ACHN (cell line): ENCODE results near the gene ZNF20.

Source experiments
- DNase-seq: peaks from one replicate; pipeline ENCODE4 v3.0.0-alpha.2; 2015
- in situ Hi-C: cut with HindIII; loops from 2 replicates; pipeline ENCODE4 v1.10.0; 2017; ENCODE audit warnings: low sequenced_read_pairs, low pct_ligation_motif_present, low pct_unique_long_range_greater_than_20kb

ZNF20 gene

DNA sequence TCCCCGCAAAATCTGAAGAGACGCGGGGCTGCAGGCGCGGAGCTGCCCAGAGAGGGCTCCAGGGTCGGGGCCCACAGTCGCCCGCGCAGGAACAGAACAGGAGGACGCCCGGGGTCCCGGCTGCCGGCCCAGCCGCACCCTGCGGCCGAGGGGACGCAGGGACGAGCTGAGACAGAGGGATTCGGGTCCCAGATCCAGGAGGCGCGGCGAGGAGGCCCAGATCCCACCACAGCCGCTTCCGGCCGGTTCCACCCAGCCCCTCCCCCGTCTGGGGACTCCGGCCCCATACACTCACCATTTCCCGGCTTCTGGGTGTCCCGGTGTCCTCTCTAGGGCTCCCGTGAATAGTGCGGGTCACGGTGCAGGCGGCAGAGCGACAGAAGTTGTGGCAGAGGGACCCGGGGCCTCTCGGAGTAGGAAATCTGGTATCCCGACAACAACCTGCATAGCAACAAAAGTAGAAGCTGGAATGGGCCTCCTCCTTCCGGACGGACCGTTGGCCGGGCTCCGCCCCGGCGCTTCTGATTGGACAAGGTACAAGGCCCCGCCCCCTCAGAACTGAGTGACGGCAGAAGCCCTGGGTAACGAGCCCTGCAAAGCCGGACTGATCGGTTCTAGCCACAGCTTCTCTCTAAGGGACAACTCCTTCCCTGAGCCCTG lies at the start of gene ZNF20:
TSS of gene ZNF20 (minus strand) at position 466 of the 660 bp plus-strand sequence. CDS start at position 298, 168 bp downstream.
- in situ Hi-C loops: no loop called here

GRCh38 chr19:12187625-12188024 lies 47.5 kb upstream of the ZNF20 start:
- in situ Hi-C loops: no loop called here
- no peak for DNase-seq

More for the DNA sequence above, at the start of gene ZNF20:
- DNase-seq: no peak

GRCh38 chr19:12180377-12180776 lies 40.2 kb upstream of the ZNF20 start:
- in situ Hi-C loops: no loop called here
- DNase-seq: no peak

- no peak for DNase-seq
- in situ Hi-C loops: no loop called here
Measured at GRCh38 chr19:12166626-12167025, 26.5 kb upstream of the ZNF20 start.

DNA sequence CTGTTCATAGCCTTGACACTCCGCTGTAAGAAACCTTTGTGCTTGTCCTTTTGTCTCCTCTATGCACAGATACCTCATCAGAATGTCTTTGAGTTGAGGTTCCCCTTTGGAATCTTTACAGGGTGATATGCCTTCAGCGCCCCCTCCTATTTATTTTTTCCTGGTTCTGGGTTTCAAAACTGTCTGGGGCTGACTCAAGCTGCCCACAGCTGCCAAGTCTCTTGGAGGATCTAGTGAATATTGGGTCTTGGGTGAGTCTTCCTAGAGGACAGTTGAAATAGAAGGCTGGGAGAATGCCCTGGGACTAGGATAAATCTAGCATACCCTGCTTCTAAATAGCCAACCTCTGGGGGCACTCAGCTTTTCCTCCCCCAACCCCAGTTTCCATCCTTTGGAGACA lies 23.7 kb upstream of the ZNF20 start:
- DNase-seq: peak; percentile 0
- in situ Hi-C loops: no loop called here

- in situ Hi-C loops: no loop called here
- peak; percentile 91 for DNase-seq
Measured at GRCh38 chr19:12162882-12163806, 23.0 kb upstream of the ZNF20 start, which contains the start of gene ZNF136. ZNF136 (plus strand) TSS chr19:12163096; CDS start chr19:12163204, 108 bp downstream.

GRCh38 chr19:12162513-12162881 lies 22.3 kb upstream of the ZNF20 start:
- in situ Hi-C loops: no loop called here
- DNase-seq: no peak

DNA sequence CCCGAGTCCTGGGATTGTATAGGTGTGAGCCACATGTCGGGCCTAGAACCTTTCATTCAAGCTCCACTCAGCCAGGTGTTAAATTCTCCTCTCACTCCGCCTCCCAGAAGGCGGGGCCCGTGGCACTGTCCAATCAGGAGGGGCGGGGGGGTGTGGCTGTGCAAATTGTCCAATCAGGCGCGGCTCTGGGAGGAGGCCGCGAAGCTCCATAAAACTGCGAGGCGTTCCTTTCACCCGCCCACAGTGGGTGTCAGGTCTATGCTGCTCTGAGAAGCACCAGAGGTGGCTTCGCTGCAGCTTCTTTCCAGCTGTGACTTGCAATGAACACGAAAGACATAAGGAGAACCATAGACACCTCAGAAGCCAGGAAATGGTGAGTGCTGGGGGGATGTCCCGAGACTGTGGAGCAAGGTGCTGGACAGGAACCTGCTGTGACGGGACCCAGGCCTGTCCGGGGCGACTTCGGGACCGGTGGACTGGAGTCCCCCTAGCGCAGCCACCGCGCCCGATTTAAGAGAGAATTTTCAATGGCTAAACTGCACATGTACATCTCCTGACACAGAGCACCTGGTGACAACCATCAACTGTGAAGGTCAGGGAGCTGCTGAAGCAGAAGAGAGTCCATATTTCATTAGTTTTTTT lies 19.7 kb upstream of the ZNF20 start:
- in situ Hi-C loops: no loop called here
- DNase-seq: no peak

DNA sequence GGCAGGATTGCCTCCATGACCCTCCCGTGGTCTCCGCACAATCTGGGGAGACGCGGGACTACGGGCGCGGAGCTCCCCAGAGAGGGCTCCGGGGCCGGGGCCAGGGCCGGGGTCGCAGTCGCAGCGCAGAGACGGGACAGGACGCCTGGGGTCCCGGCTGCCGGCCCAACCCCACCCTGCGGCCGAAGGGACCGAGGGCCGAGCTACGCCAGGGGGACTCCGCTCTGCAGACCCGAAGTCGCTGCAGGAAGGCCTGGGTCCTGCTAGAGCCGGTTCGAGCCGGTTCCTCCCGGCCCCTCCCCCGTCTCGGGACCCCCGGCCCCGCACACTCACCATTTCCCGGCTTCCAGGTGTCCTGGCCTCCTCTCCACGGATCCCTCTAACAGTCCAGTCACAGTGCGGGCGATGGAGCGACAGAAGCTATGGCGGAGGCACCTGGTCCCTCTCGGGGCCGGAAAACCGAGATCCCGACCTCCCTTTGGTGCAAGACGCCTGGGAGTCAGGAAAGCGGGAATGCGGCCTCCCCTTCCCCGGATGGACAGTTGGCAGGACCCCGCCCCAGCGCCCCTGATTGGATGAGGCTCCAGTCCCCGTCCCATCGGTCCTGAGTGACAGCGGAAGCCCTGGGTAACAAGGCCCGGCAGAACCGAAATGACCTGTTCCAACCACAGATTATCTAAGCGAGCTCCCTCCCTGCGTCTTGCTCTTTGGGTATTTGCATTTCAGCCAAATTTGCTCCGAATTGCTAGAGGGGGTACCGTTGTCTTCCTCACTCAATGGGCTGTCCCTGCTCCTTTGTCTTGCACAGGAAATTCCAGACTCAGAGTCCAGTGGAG lies 16.3 kb upstream of the ZNF20 start, which contains the start of gene ZNF625:
TSS of gene ZNF625 (minus strand) at position 512 of the 836 bp plus-strand sequence. CDS start at position 336, 176 bp downstream.
- in situ Hi-C loops: no loop called here
- DNase-seq: no peak

- no peak for DNase-seq
- in situ Hi-C loops: no loop called here
Measured at GRCh38 chr19:12155324-12155860, 15.2 kb upstream of the ZNF20 start.

DNA sequence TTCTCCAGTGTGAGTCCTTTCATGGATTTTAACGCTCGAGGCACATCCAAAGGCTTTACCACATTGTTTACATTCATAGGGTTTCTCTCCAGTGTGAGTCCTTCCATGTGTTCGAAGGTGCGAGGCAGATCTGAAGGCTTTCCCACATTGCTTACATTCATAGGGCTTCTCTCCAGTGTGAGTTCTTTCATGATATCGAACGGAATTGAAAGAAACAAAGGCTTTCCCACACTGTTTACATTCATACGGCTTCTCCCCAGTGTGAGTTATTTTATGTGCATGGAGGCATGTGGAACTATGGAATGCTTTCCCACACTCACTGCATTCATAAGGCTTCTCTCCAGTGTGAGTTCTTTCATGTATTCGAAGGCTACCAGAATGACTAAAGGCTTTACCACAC lies 5.2 kb upstream of the ZNF20 start:
- in situ Hi-C loops: no loop called here
- no peak for DNase-seq

- DNase-seq: no peak
- in situ Hi-C loops: no loop called here
Measured at GRCh38 chr19:12141405-12141736, 1.2 kb upstream of the ZNF20 start.

DNA sequence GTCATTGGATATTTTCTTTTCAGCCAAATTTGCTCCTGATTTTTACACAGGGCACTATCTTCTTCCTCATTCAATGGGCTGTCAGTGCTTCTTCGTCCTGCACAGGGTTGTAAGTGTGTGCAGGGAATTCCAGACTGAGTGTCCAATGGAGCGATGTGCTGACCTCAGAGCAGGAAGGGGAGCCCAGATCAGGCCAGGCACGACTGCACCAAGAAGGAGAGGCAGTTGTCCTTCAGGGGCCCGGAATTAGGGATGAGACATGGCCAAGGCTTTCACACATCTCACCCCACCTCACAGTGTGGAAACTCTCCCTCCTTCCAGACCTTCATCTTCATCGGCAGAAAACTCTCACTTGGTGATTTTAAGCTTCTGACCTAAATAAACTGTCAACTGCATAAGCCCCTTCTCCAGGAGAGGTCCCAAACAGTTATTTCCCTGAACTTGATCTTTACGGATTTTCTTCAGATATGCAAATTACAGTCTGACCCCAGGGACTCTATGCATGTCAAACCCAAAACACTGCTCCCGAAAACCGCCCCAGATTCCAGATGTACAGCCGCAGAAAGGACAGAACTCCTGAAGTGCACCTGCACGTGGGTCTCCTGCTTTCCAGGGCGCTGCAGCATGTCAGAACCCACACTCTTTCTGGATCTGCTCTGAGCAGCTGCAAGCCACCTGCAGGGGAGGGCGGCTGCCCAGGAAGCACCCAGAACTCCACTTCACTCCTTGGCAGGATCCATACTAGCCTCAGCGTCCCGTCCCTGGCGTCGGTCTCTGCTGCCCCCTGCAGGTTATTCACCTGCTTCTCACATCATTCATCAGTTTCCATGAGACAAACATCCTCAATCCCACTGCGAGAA lies 625 bp upstream of the ZNF20 start:
- DNase-seq: no peak
- in situ Hi-C loops: no loop called here

- in situ Hi-C loops: no loop called here
- DNase-seq: no peak
Measured at GRCh38 chr19:12139269-12139668, 881 bp downstream of the ZNF20 start.

DNA sequence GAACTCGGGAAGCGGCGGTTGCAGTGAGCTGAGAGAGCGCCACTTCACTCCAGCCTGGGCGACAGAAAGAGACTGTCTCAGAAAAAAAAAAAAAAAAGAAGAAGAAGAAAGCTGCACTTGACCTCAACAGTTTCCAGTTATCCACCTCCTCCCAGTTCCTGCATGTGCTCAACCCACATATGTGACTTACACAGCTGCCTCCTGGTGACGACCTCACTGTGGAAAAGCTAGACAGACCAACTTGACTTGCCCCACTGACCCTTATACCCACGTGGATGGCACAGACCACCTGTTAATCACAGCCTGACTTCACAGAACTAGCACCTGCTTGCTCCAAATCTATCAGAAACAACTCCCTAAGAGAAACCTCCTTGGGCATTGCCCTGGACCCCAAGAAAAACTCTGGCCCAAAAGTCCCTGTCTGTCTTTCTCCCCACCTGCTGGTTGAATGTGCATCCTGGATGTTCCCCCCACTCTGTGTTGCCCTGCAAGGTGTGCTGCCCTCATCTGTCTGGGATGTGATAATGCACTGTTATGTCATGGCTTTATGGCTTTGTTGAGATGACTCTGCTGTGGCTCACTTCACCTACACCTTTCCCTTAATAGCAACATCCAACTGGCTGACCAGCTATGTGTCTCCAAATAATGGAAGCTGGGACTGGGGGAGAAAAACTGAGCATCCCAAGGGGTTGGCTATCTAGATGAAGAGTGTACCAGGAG lies 2.8 kb downstream of the ZNF20 start:
- no peak for DNase-seq
- in situ Hi-C loops: no loop called here

DNA sequence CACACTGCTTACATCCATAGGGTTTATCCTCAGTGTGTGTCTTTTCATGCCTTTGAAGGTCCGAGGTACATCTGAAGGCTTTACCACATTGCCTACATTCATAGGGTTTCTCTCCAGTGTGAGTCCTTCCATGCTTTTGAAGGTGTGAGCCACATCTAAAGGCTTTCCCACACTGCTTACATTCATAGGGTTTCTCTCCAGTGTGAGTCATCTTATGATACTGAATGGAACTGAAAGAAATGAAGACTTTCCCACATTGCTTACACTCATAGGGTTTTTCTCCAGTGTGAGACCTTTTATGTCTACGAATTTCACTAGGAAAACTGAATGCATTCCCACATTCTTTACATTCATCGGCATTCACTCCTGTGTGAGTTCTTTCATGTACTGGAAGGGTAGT lies 7.1 kb downstream of the ZNF20 start:
- in situ Hi-C loops: no loop called here
- DNase-seq: no peak

DNA sequence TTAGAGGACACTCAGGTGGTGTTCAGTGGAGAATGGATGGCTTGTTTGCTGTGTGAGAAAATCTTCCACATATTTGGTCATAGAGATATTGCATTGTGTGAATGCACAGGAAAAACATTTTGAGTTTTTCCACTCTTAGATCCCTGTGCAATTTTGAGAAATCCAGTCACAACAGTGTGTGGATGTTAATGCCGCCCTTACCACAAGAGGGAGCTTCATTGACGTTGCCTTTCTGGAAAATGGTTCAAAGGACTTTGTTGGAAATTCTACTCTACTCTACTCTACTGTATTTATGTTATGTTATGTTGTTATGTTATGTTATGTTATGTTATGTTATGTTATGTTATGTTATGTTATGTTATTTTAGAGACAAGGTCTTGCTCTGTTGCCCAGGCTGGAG lies 13.4 kb downstream of the ZNF20 start:
- in situ Hi-C loops: no loop called here

More for the DNA sequence above, 13.4 kb downstream of the ZNF20 start:
- DNase-seq: no peak
